GM12874 (cell line): Measurements from ENCODE around the gene LAMC3.

Experiments
- CTCF ChIP-seq: IDR thresholded peaks from 2 replicates; pipeline ENCODE4 v1.5.1; 2011; ENCODE audit warnings: low read depth, mild to moderate bottlenecking, control low read depth, low read length, moderate library complexity; ENCODE audit not compliant: insufficient read depth

Gene LAMC3

DNA sequence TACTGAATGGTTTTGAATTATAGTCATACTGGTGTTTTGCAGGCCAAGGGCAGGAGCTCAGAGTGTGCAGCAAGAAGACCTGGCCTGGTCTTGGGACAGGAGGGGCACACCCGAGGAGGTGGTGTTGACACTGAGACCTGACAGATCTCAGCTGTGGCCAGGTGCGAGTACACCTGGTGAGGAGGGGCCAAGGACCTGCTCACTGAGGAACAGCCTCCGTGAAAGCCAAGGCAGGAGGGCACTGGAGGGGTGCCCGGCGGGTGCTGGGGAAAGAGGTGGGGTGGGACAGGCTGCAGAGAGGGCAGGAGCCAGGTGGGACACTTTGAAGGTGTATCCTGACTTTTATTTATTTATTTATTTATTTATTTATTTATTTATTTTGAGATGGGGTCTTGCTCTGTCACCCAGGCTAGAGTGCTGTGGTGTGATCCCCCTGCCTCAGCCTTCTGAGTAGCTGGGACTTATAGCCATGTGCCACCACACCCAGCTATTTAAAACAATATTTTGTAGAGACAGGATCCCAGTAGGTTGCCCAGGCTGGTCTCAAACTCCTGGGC, 23.3 kb upstream of the LAMC3 start:
- TF ChIP-seq CTCF: no peak

DNA sequence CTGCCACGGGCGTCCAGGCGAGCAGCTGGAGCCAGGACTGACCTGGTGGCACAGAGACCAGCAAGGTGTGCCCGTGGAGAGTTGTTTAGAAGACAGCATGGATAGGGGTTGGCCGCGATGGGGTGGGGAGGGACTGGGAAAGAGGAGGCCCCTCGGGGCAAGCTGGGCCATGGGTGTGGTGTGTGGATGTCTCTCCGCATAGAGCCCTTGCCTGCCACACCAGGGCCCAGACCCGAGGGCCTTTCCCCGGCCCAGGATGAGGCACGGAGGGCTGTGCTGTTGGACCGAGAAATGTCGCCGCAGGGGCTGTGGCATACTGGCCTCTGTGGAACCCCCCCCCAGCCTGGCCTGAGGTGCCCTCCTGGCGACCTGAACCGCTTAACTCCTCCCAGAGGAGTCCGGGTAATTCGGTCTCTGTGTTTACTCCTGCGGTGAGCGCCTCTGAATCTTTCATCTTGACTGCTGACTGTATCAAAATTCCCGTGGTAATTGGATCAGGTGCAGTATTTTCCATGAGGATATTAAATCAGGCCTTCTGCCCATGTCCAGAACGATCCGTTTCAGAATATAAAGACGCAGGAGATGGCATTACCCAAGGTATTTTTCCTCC, 22.5 kb upstream of the LAMC3 start:
- no peak for TF ChIP-seq CTCF

GRCh38 chr9:130987054-130987453, 21.9 kb upstream of the LAMC3 start:
- no peak for TF ChIP-seq CTCF

GRCh38 chr9:130987738-130988399, 21.1 kb upstream of the LAMC3 start:
- TF ChIP-seq CTCF: no peak

DNA sequence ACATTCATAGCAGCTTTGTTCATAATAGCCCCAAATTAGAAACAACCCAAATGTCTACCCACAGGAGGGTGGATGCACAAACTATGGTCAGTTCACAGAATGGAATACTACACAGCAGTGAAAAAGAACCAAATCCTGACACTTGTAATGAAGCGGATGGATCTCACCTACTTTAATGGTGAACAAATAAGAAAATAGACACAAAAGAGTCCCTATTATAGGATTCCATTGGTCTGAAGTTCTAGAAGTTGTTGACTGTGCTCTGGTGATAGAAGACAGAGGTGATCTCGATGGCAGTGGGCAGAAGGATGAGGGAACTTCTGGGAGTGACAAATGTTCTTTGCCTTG, 20.6 kb upstream of the LAMC3 start:
- no peak for TF ChIP-seq CTCF

- TF ChIP-seq CTCF: no peak
Observed at GRCh38 chr9:130988905-130989304, 20.1 kb upstream of the LAMC3 start.

DNA sequence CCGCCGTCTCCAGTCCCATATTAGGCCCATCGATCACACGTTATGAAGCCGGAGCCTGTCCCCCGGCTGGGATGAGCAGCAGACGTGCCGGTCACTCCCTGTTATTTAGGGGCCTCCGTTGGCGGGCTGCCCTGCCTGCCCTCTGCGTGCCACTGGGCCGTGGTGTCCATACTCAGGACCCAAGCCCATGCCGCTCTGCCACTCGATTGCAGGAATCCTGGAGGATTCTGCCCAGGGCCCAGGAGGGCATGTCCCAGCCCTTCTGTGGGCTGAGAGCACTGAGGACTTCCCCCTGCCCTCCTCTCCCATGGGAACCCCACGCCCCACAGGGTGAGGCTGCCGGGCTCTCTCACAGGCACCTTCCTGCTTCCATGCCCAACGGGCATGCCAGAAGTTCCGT, 19.6 kb upstream of the LAMC3 start:
- TF ChIP-seq CTCF: no peak
